Endothelial cell of umbilical vein (primary cell): ENCODE results near the gene TCF21. TPM values are rescaled to one million over a fixed set of nuclear protein-coding genes. Genes with fewer than 3 reads are reported as not detected.

ENCODE experiments used
- BruUV-seq: library from RNA; stranded (reverse); fragments of 400-500 nt; replicated peaks from 2 replicates; lab custom pipeline; 2021; lab: Mats Ljungman, UMichigan
- CTCF ChIA-PET: fragments of 300-600, 350-600 bp; sonication (Branson Sonifier 250); formaldehyde crosslinking; loops from one replicate; lab custom pipeline; 2021; ENCODE audit warnings: antibody characterized with exemption, inconsistent platforms; lab: Charles Lee
- POLR2A ChIA-PET: fragments of 300-600, 350-600 bp; sonication (Branson Sonifier 250); formaldehyde crosslinking; loops from one replicate; lab custom pipeline; 2021; ENCODE audit warnings: antibody characterized with exemption, inconsistent platforms; lab: Charles Lee
- DNase-seq: peaks from one replicate; pipeline ENCODE4 v3.0.0-alpha.2; 2011; ENCODE audit warnings: low read depth, low spot score
- FAIRE-seq: peaks from 2 replicates; lab custom pipeline; 2011; peaks lifted over from hg19 to GRCh38; lab: Jason Lieb, UNC
- H2AFZ ChIP-seq: 2 replicates; pipeline ENCODE4 v1.6.0; 2012; ENCODE audit warnings: low read depth, low read length, control low read depth, inconsistent platforms
- H3K27ac ChIP-seq: 2 replicates; pipeline ENCODE4 v1.5.1; 2011; ENCODE audit warnings: low read depth, mild to moderate bottlenecking, control low read depth, low read length, moderate library complexity; ENCODE audit not compliant: insufficient read depth
- H3K27me3 ChIP-seq, 2 experiments: 2 replicates each; pipeline versions ENCODE4 v1.6.0 to v1.6.1; 2011; ENCODE audit warnings: low read length in 2 of 2, mixed read lengths in 1 of 2; ENCODE audit not compliant: control insufficient read depth in 2 of 2, insufficient read depth in 2 of 2
- H3K36me3 ChIP-seq, 2 experiments: 2 replicates in 1 of 2; 3 replicates in 1 of 2; pipeline ENCODE4 v1.5.1; 2011; ENCODE audit warnings: low read length in 2 of 2, mild to moderate bottlenecking in 1 of 2, moderate library complexity in 1 of 2; ENCODE audit not compliant: control insufficient read depth in 2 of 2, insufficient read depth in 2 of 2; ENCODE audit errors: extremely low read depth in 1 of 2
- H3K4me1 ChIP-seq: 3 replicates; pipeline ENCODE4 v1.5.1; 2011; ENCODE audit warnings: mild to moderate bottlenecking, low read length; ENCODE audit not compliant: control insufficient read depth, insufficient read depth; ENCODE audit errors: extremely low read depth
- H3K4me2 ChIP-seq: 2 replicates; pipeline ENCODE4 v1.6.1; 2011; ENCODE audit warnings: low read length, control low read depth, mixed read lengths; ENCODE audit not compliant: insufficient read depth
- H3K4me3 ChIP-seq, 3 experiments: fragments of 200-600 bp in 1 of 3; sonication (generic), shearing (Covaris generic) in 1 of 3; replicated peaks in 1 of 3; 2 replicates each; pipeline ENCODE4 v1.5.1; 2011 to 2016; ENCODE audit warnings: control low read depth in 3 of 3, low read length in 3 of 3, mild to moderate bottlenecking in 2 of 3, inconsistent platforms in 1 of 3, low read depth in 1 of 3, moderate library complexity in 1 of 3; ENCODE audit not compliant: insufficient read depth in 1 of 3
- H3K79me2 ChIP-seq: 2 replicates; pipeline ENCODE4 v1.6.0; 2012; ENCODE audit warnings: low read length, inconsistent platforms; ENCODE audit not compliant: control insufficient read depth, insufficient read depth
- H3K9ac ChIP-seq: replicated peaks from 2 replicates; pipeline ENCODE3; 2011; ENCODE audit warnings: low read length, control low read depth; ENCODE audit not compliant: insufficient read depth; ENCODE audit errors: extremely low read depth
- H3K9me1 ChIP-seq: replicated peaks from 3 replicates; pipeline ENCODE4 v1.6.0; 2011; ENCODE audit warnings: mild to moderate bottlenecking, low read length; ENCODE audit not compliant: control insufficient read depth, insufficient read depth; ENCODE audit errors: extremely low read depth
- H3K9me3 ChIP-seq: replicated peaks from 2 replicates; pipeline ENCODE4 v1.5.1; 2012; ENCODE audit warnings: low read length, inconsistent platforms; ENCODE audit not compliant: control insufficient read depth, insufficient read depth
- H4K20me1 ChIP-seq: replicated peaks from 2 replicates; pipeline ENCODE3; 2011; ENCODE audit warnings: mild to moderate bottlenecking, low read length; ENCODE audit not compliant: control insufficient read depth, insufficient read depth; ENCODE audit errors: extremely low read depth
- EZH2 ChIP-seq: IDR thresholded peaks from 2 replicates; pipeline ENCODE4 v1.6.1; 2012; ENCODE audit warnings: borderline replicate concordance, low read depth, mild to moderate bottlenecking, moderate library complexity, low read length, inconsistent platforms; ENCODE audit not compliant: severe bottlenecking
- GATA2 ChIP-seq: IDR thresholded peaks from 2 replicates; pipeline ENCODE4 v1.7.0; 2011; ENCODE audit warnings: low read depth, mild to moderate bottlenecking, moderate library complexity, mixed read lengths, low read length; ENCODE audit not compliant: insufficient read length, insufficient read depth
- dilution Hi-C: fragments of 300-500 bp; cut with MboI; formaldehyde crosslinking; loops from one replicate; pipeline ENCODE4 v1.15.0; 2019; ENCODE audit warnings: low sequenced_read_pairs; ENCODE audit not compliant: extremely low pct_ligation_motif_present
- intact Hi-C: fragments of 100-400 bp; cut with micrococcal nuclease; formaldehyde crosslinking; loops from one replicate; pipeline ENCODE4 v1.10.0; 2022
- polyA plus RNA-seq, 4 experiments: library from polyadenylated mRNA; depleted of rRNA in 3 of 4; stranded (reverse) in 3 of 4; unstranded in 1 of 4; fragments of >200 nt; gene quantifications; 2 replicates each; pipeline versions ENCODE4 v1.2.1 to v1.2.3, GENCODE V29; 2011 to 2012; ENCODE audit warnings: missing spikeins in 1 of 4
- total RNA-seq: library from RNA; stranded (reverse); gene quantifications from 2 replicates; pipeline ENCODE4 v1.2.3, GENCODE V29; 2021
- TF ChIP-seq, protein P1 (sequence below), 2 donors: IDR thresholded peaks; 1 replicate in 1 of 2; 2 replicates in 1 of 2; pipeline ENCODE4 v1.5.1; 2011; ENCODE audit warnings: low read length in 2 of 2, mild to moderate bottlenecking in 2 of 2, moderate library complexity in 2 of 2, control low read depth in 1 of 2, inconsistent platforms in 1 of 2, low read depth in 1 of 2; ENCODE audit not compliant: insufficient read depth in 1 of 2; ENCODE audit errors: extremely low read depth in 1 of 2

The TCF21 gene
- total and polyA plus RNA-seq, 2 donors (not counting 3 experiments of a cell fraction or from before 2014, with no cell fraction given) = not detected

DNA sequence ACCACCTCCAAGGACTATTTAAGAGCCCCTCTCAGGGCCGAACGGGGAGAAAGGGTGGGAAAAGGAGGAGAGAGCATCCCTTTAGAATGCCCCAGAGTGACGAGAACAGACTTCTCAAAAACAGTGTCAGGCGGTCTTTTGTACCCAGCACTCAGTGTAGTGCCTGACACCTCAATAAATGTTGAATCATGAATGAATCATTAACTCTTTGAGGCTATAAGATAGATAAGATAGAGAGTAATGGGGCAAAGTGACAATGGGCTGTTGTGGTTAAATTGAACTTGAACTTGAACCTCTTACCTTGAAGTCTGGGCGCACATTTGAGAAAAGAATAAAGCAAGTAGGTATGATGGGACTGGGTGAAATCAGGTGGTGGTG lies 7.4 kb downstream of the TCF21 start:
- peaks cover 62 to 78% of the 10 kb centered on the region in 2 experiments for H3K27me3 ChIP-seq
- H3K4me3 ChIP-seq = no peak overlapping the region
- H2AFZ ChIP-seq = no peak overlapping the region
- intact Hi-C loops (no loop called here), dilution Hi-C loops (no loop called here)
- no peaks in the 10 kb centered on the region for H3K9me1 ChIP-seq
- FAIRE-seq = no peak
- TF ChIP-seq, protein P1, sequence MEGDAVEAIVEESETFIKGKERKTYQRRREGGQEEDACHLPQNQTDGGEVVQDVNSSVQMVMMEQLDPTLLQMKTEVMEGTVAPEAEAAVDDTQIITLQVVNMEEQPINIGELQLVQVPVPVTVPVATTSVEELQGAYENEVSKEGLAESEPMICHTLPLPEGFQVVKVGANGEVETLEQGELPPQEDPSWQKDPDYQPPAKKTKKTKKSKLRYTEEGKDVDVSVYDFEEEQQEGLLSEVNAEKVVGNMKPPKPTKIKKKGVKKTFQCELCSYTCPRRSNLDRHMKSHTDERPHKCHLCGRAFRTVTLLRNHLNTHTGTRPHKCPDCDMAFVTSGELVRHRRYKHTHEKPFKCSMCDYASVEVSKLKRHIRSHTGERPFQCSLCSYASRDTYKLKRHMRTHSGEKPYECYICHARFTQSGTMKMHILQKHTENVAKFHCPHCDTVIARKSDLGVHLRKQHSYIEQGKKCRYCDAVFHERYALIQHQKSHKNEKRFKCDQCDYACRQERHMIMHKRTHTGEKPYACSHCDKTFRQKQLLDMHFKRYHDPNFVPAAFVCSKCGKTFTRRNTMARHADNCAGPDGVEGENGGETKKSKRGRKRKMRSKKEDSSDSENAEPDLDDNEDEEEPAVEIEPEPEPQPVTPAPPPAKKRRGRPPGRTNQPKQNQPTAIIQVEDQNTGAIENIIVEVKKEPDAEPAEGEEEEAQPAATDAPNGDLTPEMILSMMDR (IDR thresholded peaks at IDR 0.05; ENCODE audit: extremely low read depth in 1 of 2, insufficient read depth in 1 of 2, low read depth in 1 of 2, low read length in 2 of 2) = no peak
- peak; percentile 62 for TF ChIP-seq EZH2
- H3K27ac ChIP-seq = no peak overlapping the region
- BruUV-seq = no TSS peak
- ChIA-PET POLR2A (no interaction called here), CTCF (interaction anchor here (2.3 kb wide), 1 partner anchor 20 kb away, joined by 14 read pairs; no protein-coding TSS in a partner anchor)
- DNase-seq = no peak
- no peaks in the 10 kb centered on the region for H3K9me3 ChIP-seq
- H4K20me1 ChIP-seq = no peaks in the 10 kb centered on the region
- H3K9ac ChIP-seq = no peak overlapping the region
- H3K79me2 ChIP-seq = no peaks in the 10 kb centered on the region
- no peak overlapping the region for H3K4me2 ChIP-seq
- H3K4me1 ChIP-seq = no peaks in the 10 kb centered on the region
- no peaks in the 10 kb centered on the region for H3K36me3 ChIP-seq

DNA sequence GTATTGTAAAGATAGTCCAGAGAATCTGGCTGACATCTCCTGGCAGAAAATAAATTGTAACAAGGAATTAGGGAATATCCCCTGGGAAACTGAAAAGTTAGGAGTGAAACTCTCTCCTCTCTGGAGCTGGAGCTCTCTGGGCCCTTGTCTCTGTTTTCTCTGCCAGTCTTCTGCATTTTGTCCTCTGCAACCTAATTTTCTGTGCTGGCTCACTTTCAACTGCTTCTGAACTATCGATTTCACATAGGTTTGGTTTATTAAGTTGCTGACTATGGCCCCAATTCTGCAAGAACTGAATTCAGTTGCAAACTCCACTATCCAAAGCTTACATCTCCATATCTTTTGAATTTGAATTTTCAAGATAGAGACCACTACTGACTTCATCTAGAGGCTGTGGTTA lies 9.3 kb downstream of the TCF21 start:
- dilution Hi-C loops (no loop called here), intact Hi-C loops (no loop called here)
- Histone ChIP-seq H3K4me3 (no peak overlapping the region), H3K4me1 (no peaks in the 10 kb centered on the region), H3K4me2 (no peak overlapping the region), H3K36me3 (no peaks in the 10 kb centered on the region), H2AFZ (no peak overlapping the region), H4K20me1 (no peaks in the 10 kb centered on the region), H3K79me2 (no peaks in the 10 kb centered on the region), H3K9me1 (no peaks in the 10 kb centered on the region), H3K9me3 (no peaks in the 10 kb centered on the region), H3K27ac (no peak overlapping the region), H3K9ac (no peak overlapping the region), H3K27me3 (peaks cover 50 to 63% of the 10 kb centered on the region in 2 experiments)
- BruUV-seq = no TSS peak
- FAIRE-seq (no peak), DNase-seq (no peak)
- ChIA-PET CTCF (interaction anchor here (0.6 to 2.3 kb wide), 5 partner anchors 9 to 165 kb away, joined by 3 to 14 read pairs (median 4); no protein-coding TSS in a partner anchor), POLR2A (no interaction called here)
- TF ChIP-seq EZH2 (peak; percentile 30), GATA2 (no peak)
- TF ChIP-seq, protein P1 (IDR thresholded peaks at IDR 0.05; ENCODE audit: extremely low read depth in 1 of 2, insufficient read depth in 1 of 2, low read depth in 1 of 2, low read length in 2 of 2) = no peak
